MCF 10A (cell line): ENCODE results near the gene WDR7. TPM values are rescaled to one million over a fixed set of nuclear protein-coding genes. Genes with fewer than 3 reads are reported as not detected.

Experiments
- BruUV-seq: library from RNA; stranded (reverse); fragments of 400-500 nt; replicated peaks from 2 replicates; lab custom pipeline; 2021; lab: Mats Ljungman, UMichigan
- CTCF ChIA-PET: fragments of 300-600 bp; sonication (Branson Sonifier 250); formaldehyde crosslinking; extraction: SDS; loops from one replicate; lab custom pipeline; 2021; ENCODE audit warnings: antibody characterized with exemption, inconsistent platforms; lab: Yijun Ruan, JAX
- POLR2A ChIA-PET: fragments of 300-600, 350-650 bp; sonication (Branson Sonifier 250); formaldehyde crosslinking; extraction: SDS; loops from one replicate; lab custom pipeline; 2020; ENCODE audit warnings: antibody characterized with exemption, inconsistent platforms; lab: Yijun Ruan, JAX
- DNase-seq: peaks from one replicate; pipeline ENCODE4 v3.0.0-alpha.2; 2018; ENCODE audit not compliant: unreplicated experiment
- H3K27ac Mint-ChIP-seq: one replicate; pipeline ENCODE4 v1.8.0; 2022; ENCODE audit warnings: mild to moderate bottlenecking, low read depth, mixed read lengths; ENCODE audit not compliant: unreplicated experiment
- H3K27me3 Mint-ChIP-seq: one replicate; pipeline ENCODE4 v1.8.0; 2022; ENCODE audit warnings: mixed read lengths; ENCODE audit not compliant: insufficient read depth, unreplicated experiment
- H3K36me3 Mint-ChIP-seq: one replicate; pipeline ENCODE4 v1.8.0; 2022; ENCODE audit warnings: mild to moderate bottlenecking, moderate library complexity, mixed read lengths; ENCODE audit not compliant: insufficient read depth, unreplicated experiment
- H3K4me1 Mint-ChIP-seq: one replicate; pipeline ENCODE4 v1.8.0; 2022; ENCODE audit warnings: mixed read lengths; ENCODE audit not compliant: insufficient read depth, unreplicated experiment
- H3K4me3 Mint-ChIP-seq: one replicate; pipeline ENCODE4 v1.8.0; 2022; ENCODE audit warnings: mild to moderate bottlenecking, moderate library complexity, mixed read lengths; ENCODE audit not compliant: unreplicated experiment
- H3K9me3 Mint-ChIP-seq: one replicate; pipeline ENCODE4 v1.8.0; 2022; ENCODE audit warnings: mixed read lengths; ENCODE audit not compliant: unreplicated experiment
- intact Hi-C: fragments of 100-400 bp; cut with micrococcal nuclease; formaldehyde crosslinking; loops from 2 replicates; pipeline ENCODE4 v1.14.1; 2022
- total RNA-seq: library from RNA; stranded (reverse); gene quantifications from 2 replicates; pipeline ENCODE4 v1.2.3, GENCODE V29; 2022
- TF ChIP-seq, protein P1 (sequence below): fragments of 200-600 bp; IDR thresholded peaks from one replicate; pipeline ENCODE4 v1.8.0; 2022; ENCODE audit warnings: antibody characterized with exemption, mild to moderate bottlenecking; ENCODE audit not compliant: unreplicated experiment

Gene WDR7
- total RNA-seq, 1 experiment from 2014 or later, result 12.6 TPM

DNA sequence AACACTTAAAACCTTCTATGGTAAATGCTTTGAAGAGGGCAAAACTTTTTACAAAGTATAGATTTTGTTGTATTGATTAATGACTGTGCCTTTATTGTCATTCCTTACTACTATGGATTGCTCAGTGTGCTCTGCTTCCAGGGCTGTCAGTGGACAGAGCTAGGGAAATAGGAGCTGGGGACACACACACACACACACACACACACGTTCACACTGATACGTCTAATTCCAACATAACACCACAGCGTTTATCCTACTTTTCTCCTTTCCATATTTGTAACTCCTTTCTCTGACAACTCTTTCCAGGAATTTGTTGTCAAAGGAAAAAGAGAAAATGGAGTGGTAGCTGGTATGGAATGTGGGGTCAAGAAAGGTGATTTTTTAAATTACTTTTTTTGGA is 21.8 kb downstream of the WDR7 start:
- CTCF ChIA-PET, result interaction anchor here (0.9 to 1.3 kb wide), 2 partner anchors 27 to 30 kb away, joined by 3 to 4 read pairs; no protein-coding TSS in a partner anchor
- TF ChIP-seq, protein P1, sequence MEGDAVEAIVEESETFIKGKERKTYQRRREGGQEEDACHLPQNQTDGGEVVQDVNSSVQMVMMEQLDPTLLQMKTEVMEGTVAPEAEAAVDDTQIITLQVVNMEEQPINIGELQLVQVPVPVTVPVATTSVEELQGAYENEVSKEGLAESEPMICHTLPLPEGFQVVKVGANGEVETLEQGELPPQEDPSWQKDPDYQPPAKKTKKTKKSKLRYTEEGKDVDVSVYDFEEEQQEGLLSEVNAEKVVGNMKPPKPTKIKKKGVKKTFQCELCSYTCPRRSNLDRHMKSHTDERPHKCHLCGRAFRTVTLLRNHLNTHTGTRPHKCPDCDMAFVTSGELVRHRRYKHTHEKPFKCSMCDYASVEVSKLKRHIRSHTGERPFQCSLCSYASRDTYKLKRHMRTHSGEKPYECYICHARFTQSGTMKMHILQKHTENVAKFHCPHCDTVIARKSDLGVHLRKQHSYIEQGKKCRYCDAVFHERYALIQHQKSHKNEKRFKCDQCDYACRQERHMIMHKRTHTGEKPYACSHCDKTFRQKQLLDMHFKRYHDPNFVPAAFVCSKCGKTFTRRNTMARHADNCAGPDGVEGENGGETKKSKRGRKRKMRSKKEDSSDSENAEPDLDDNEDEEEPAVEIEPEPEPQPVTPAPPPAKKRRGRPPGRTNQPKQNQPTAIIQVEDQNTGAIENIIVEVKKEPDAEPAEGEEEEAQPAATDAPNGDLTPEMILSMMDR, result no peak
- POLR2A ChIA-PET, result no interaction called here
- BruUV-seq, result no TSS peak
- intact Hi-C loops, result no loop called here
- DNase-seq, result no peak
- no peaks in the 10 kb centered on the region for H3K36me3 Mint-ChIP-seq
- no peaks in the 10 kb centered on the region for H3K9me3 Mint-ChIP-seq
- H3K27me3 Mint-ChIP-seq, result no peaks in the 10 kb centered on the region
- H3K4me3 Mint-ChIP-seq, result no peak overlapping the region
- H3K4me1 Mint-ChIP-seq, result peaks cover 3% of the 10 kb centered on the region
- H3K27ac Mint-ChIP-seq, result no peak overlapping the region

DNA sequence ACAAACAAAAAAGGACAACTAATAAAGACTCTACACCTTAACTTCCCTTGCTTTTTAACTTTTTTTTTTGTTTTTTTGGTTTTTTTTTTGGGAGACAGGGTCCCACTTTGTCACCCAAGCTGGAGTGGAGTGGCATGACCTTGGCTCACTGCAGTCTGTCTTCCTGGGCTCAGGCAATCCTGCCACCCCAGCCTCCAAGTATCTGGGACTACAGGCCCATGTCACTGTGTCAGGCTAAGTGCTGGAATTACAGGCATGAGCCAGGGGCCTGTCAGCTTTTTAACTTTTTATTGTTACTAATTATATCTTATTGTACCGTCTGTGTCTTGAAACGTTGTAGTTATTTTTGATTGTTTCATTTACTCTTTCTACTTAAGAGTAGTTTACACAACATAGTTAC is 25.5 kb downstream of the WDR7 start:
- CTCF ChIA-PET, result no interaction called here
- Mint-ChIP-seq H3K27ac (no peak overlapping the region), H3K4me1 (peaks cover 6% of the 10 kb centered on the region), H3K9me3 (no peaks in the 10 kb centered on the region), H3K36me3 (no peaks in the 10 kb centered on the region), H3K27me3 (no peaks in the 10 kb centered on the region), H3K4me3 (no peak overlapping the region)
- intact Hi-C loops, result no loop called here
- no TSS peak for BruUV-seq
- POLR2A ChIA-PET, result no interaction called here
- no peak for DNase-seq
- TF ChIP-seq, protein P1, result no peak

DNA sequence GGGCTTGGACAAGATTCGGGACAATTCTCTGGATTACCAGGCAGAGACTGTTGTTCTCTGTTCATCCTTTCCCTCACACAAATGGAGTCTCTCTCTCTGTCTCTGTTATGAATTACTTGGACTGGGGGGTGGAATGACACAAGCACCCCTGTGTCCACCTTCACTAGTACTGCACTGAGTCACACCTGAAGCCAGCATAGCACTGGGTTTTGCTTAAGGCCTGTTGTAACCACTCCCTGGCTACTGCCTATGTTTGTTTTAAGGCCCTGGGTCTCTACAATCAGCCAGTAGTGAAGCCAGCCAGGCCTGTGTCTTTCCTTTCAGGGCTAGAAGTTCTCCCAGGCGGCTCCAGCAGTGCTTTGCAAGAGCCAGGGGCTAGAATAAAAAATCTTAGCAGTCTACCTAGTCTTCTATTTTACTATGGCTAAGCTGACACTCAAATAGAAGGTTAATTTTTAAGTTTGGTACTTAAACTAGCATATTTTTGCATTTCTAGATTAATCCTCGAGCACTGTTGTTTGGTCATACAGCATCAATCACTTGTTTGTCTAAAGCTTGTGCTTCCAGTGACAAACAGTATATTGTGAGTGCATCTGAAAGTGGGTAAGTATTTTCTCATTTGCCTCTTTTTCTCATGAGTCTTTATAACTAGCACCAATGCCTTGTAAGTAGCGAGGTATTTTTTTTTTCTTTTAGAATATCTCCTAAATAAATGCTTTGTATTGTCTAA is 27.8 kb downstream of the WDR7 start:
- H3K9me3 Mint-ChIP-seq, result no peaks in the 10 kb centered on the region
- no TSS peak for BruUV-seq
- H3K4me3 Mint-ChIP-seq, result no peak overlapping the region
- peaks cover 6% of the 10 kb centered on the region for H3K4me1 Mint-ChIP-seq
- no peak overlapping the region for H3K27ac Mint-ChIP-seq
- DNase-seq, result peak; percentile 5
- TF ChIP-seq, protein P1, result no peak
- no peaks in the 10 kb centered on the region for H3K27me3 Mint-ChIP-seq
- ChIA-PET CTCF (no interaction called here), POLR2A (interaction anchor here (0.6 kb wide), 1 partner anchor 16 kb away, joined by 4 read pairs; no protein-coding TSS in a partner anchor)
- intact Hi-C loops, result no loop called here
- no peaks in the 10 kb centered on the region for H3K36me3 Mint-ChIP-seq

DNA sequence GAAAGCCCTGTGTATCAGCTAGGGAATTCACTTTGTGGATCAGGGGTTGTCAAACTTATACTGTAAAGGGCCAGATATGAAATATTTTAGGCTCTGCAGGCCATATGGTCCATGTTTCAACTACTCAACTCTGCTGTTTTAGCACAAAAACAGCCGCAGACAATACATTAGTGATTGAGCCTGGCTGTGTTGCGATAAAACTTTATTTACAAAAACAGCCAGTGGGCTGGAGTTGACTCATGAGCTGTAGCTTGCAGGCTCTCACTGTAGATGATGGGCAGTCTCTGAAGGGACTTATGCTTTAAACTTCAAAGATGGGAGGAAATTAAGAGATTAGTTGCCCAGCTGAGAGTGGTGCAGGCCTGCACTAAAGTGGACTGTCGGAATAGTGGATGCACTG is 33.1 kb downstream of the WDR7 start:
- intact Hi-C loops, result no loop called here
- ChIA-PET CTCF (no interaction called here), POLR2A (no interaction called here)
- Mint-ChIP-seq H3K9me3 (no peaks in the 10 kb centered on the region), H3K4me1 (no peaks in the 10 kb centered on the region), H3K4me3 (no peak overlapping the region), H3K36me3 (no peaks in the 10 kb centered on the region), H3K27me3 (no peaks in the 10 kb centered on the region), H3K27ac (no peak overlapping the region)
- TF ChIP-seq, protein P1, result no peak
- no TSS peak for BruUV-seq
- DNase-seq, result no peak
